HepG2 (cell line): ENCODE results near the gene CAB39. TPM values are rescaled to one million over a fixed set of nuclear protein-coding genes. Genes with fewer than 3 reads are reported as not detected.
"Not testable (repeated sequence)": the region's sequence is repeated elsewhere in the genome, so short reads cannot be mapped to it uniquely, and the experiment has no call there.

ENCODE experiments used
- ATAC-seq: fragments of 200-7000 bp; cut with Tn5 transposase; 3 replicates; pipeline ENCODE4 v1.9.1; 2020; ENCODE audit warnings: mild to moderate bottlenecking, moderate library complexity
- BruUV-seq: library from RNA; stranded (reverse); fragments of 400-500 nt; replicated peaks from 2 replicates; lab custom pipeline; 2021; lab: Mats Ljungman, UMichigan
- CTCF ChIA-PET: fragments of 300-600 bp; formaldehyde crosslinking; extraction: SDS; loops from one replicate; lab custom pipeline; 2021; ENCODE audit warnings: low total read pairs, inconsistent platforms, low intra/inter-chr PET ratio; lab: Yijun Ruan, JAX
- POLR2A ChIA-PET: fragments of 350-600 bp; sonication (Branson Sonifier 250); formaldehyde crosslinking; loops from one replicate; lab custom pipeline; 2020; ENCODE audit warnings: antibody characterized with exemption, inconsistent platforms; lab: Yijun Ruan, JAX
- DNase-seq: peaks from one replicate; pipeline ENCODE4 v3.0.0-alpha.2; 2015; ENCODE audit warnings: low spot score
- FAIRE-seq: peaks from 3 replicates; lab custom pipeline; 2011; peaks lifted over from hg19 to GRCh38; lab: Jason Lieb, UNC
- H2AFZ ChIP-seq: one replicate; pipeline ENCODE4 v1.6.1; 2011; ENCODE audit warnings: low read length, inconsistent platforms
- H3K27ac ChIP-seq: fragments of 300-600 bp; 3 replicates; pipeline ENCODE4 v1.8.0; 2011; ENCODE audit warnings: mixed run types, mild to moderate bottlenecking, mixed read lengths, low read length, inconsistent platforms; ENCODE audit not compliant: insufficient read depth; ENCODE audit errors: extremely low read length
- H3K27me3 ChIP-seq, 2 experiments: fragments of 200-600 bp in 1 of 2; 2 replicates in 1 of 2; 3 replicates in 1 of 2; pipeline versions ENCODE4 v1.6.0 to v1.8.0; 2011; ENCODE audit warnings: low read length in 2 of 2, mild to moderate bottlenecking in 2 of 2, moderate library complexity in 2 of 2, inconsistent platforms in 1 of 2; ENCODE audit not compliant: insufficient read depth in 2 of 2, control insufficient read depth in 1 of 2
- H3K36me3 ChIP-seq, 2 experiments: fragments of 200-600 bp in 1 of 2; replicated peaks in 1 of 2; 2 replicates in 1 of 2; 3 replicates in 1 of 2; pipeline versions ENCODE4 v1.5.1 to v1.8.0; 2011; ENCODE audit warnings: low read length in 2 of 2, inconsistent platforms in 1 of 2; ENCODE audit not compliant: insufficient read depth in 2 of 2, control insufficient read depth in 1 of 2
- H3K4me1 ChIP-seq: 2 replicates; pipeline ENCODE4 v1.5.1; 2012; ENCODE audit warnings: low read length, inconsistent platforms; ENCODE audit not compliant: insufficient read depth
- H3K4me2 ChIP-seq: 2 replicates; pipeline ENCODE4 v1.6.0; 2011; ENCODE audit warnings: low read depth, low read length, inconsistent platforms
- H3K4me3 ChIP-seq, 3 experiments: fragments of 200-600 bp in 1 of 3; sonication (generic), shearing (Covaris generic) in 1 of 3; replicated peaks in 1 of 3; 2 replicates each; pipeline ENCODE4 v1.5.1; 2011 to 2016; ENCODE audit warnings: low read length in 3 of 3, inconsistent platforms in 2 of 3, low read depth in 2 of 3, mild to moderate bottlenecking in 2 of 3, control low read depth in 1 of 3, mixed read lengths in 1 of 3; ENCODE audit not compliant: insufficient read depth in 1 of 3
- H3K79me2 ChIP-seq: one replicate; pipeline ENCODE4 v1.6.1; 2011; ENCODE audit warnings: low read length, inconsistent platforms; ENCODE audit not compliant: insufficient read depth
- H3K9ac ChIP-seq: 2 replicates; pipeline ENCODE4 v1.6.0; 2011; ENCODE audit warnings: mild to moderate bottlenecking, low read depth, low read length, inconsistent platforms; ENCODE audit not compliant: insufficient read depth
- H3K9me3 ChIP-seq: 2 replicates; pipeline ENCODE4 v1.5.1; 2012; ENCODE audit warnings: mild to moderate bottlenecking, low read length
- H4K20me1 ChIP-seq: 2 replicates; pipeline ENCODE4 v1.6.0; 2011; ENCODE audit warnings: inconsistent platforms, mild to moderate bottlenecking, low read length, moderate library complexity; ENCODE audit not compliant: insufficient read depth
- ARNT ChIP-seq: fragments of 450-650 bp; IDR thresholded peaks from 2 replicates; pipeline ENCODE4 v1.6.1; 2017
- ETV6 ChIP-seq: sonication (generic); formaldehyde crosslinking; conservative IDR thresholded peaks from 2 replicates; pipeline ENCODE4 v1.4.0; 2020; ENCODE audit warnings: missing genetic modification reagents
- HOXA5 ChIP-seq: sonication (generic); formaldehyde crosslinking; IDR thresholded peaks from 2 replicates; pipeline ENCODE4 v1.4.0; 2020; ENCODE audit warnings: missing genetic modification reagents
- IKZF1 ChIP-seq: fragments of 450-650 bp; IDR thresholded peaks from 2 replicates; pipeline ENCODE4 v1.7.1; 2016
- IRF9 ChIP-seq: sonication (generic); formaldehyde crosslinking; IDR thresholded peaks from 2 replicates; pipeline ENCODE4 v1.8.0; 2022; ENCODE audit warnings: missing genetic modification reagents, mild to moderate bottlenecking, borderline replicate concordance
- NFIC ChIP-seq: IDR thresholded peaks from 2 replicates; pipeline ENCODE4 v1.6.1; 2012; ENCODE audit warnings: mild to moderate bottlenecking, low read length, inconsistent platforms
- SAP130 ChIP-seq: IDR thresholded peaks from 2 replicates; pipeline ENCODE4 v1.6.1; 2016; ENCODE audit warnings: low read depth
- SRSF4 ChIP-seq: fragments of 200-400 bp; formaldehyde crosslinking; IDR thresholded peaks from one replicate; pipeline ENCODE4 v1.6.1; 2018; ENCODE audit warnings: mild to moderate bottlenecking, low read depth, low read length, moderate library complexity; ENCODE audit not compliant: poor library complexity, severe bottlenecking
- THAP7 ChIP-seq: sonication (generic); formaldehyde crosslinking; IDR thresholded peaks from 2 replicates; pipeline ENCODE4 v1.8.1; 2023; ENCODE audit warnings: mild to moderate bottlenecking, missing genetic modification reagents
- ZBTB8A ChIP-seq: sonication (generic); formaldehyde crosslinking; IDR thresholded peaks from 2 replicates; pipeline ENCODE4 v1.4.0; 2020; ENCODE audit warnings: mild to moderate bottlenecking, low read depth, missing genetic modification reagents, borderline replicate concordance
- ZFP37 ChIP-seq: sonication (generic); formaldehyde crosslinking; IDR thresholded peaks from 2 replicates; pipeline ENCODE4 v1.4.0; 2020; ENCODE audit warnings: missing genetic modification reagents, borderline replicate concordance
- ZNF234 ChIP-seq: sonication (generic); formaldehyde crosslinking; conservative IDR thresholded peaks from 2 replicates; pipeline ENCODE4 v1.5.1; 2020; ENCODE audit warnings: mild to moderate bottlenecking, missing genetic modification reagents
- ZNF263 ChIP-seq: sonication (generic); formaldehyde crosslinking; IDR thresholded peaks from 2 replicates; pipeline ENCODE4 v1.4.0; 2020; ENCODE audit warnings: missing genetic modification reagents
- ZNF781 ChIP-seq: sonication (generic); formaldehyde crosslinking; IDR thresholded peaks from 2 replicates; pipeline ENCODE4 v1.5.1; 2020; ENCODE audit warnings: borderline replicate concordance, mild to moderate bottlenecking, missing genetic modification reagents; ENCODE audit errors: not compliant biosample characterization
- WGBS: methylation state at CpG from one replicate; pipeline ENCODE4 v1.1.6; 2017; ENCODE audit warnings: low lambda C conversion rate; 5-methylcytosine and 5-hydroxymethylcytosine counted together
- in situ Hi-C: cut with HindIII; loops from 2 replicates; pipeline ENCODE4 v1.10.0; 2017; ENCODE audit warnings: low pct_unique_long_range_greater_than_20kb; ENCODE audit not compliant: extremely low pct_ligation_motif_present
- intact Hi-C: fragments of 100-400 bp; cut with micrococcal nuclease; formaldehyde crosslinking; loops from one replicate; pipeline ENCODE4 v1.10.0; 2022; ENCODE audit not compliant: unreplicated experiment
- polyA plus RNA-seq, 8 experiments: library from polyadenylated mRNA; depleted of rRNA in 3 of 8; stranded (reverse) in 7 of 8; unstranded in 1 of 8; fragments of >200 nt; fragmentation: Illumina TruSeq in 4 of 8; extraction: Trizol in 4 of 8; gene quantifications; 2 replicates each; pipeline versions ENCODE4 v1.2.1 to v1.2.3, GENCODE V29; 2011 to 2016; ENCODE audit warnings: low read depth in 4 of 8, missing spikeins in 1 of 8, mixed read lengths in 1 of 8; ENCODE audit not compliant: insufficient read depth in 1 of 8
- total RNA-seq, 5 experiments: library from RNA; depleted of rRNA; stranded (reverse); fragments of >200 nt; fragmentation: Illumina TruSeq; extraction: Trizol; gene quantifications; 2 replicates each; pipeline ENCODE4 v1.2.3, GENCODE V29; 2016; ENCODE audit warnings: low read depth in 1 of 5
- TF ChIP-seq, protein P1 (sequence below): sonication (generic); formaldehyde crosslinking; IDR thresholded peaks from 2 replicates; pipeline ENCODE4 v1.5.0; 2020; ENCODE audit warnings: missing genetic modification reagents
- TF ChIP-seq, protein P2 (sequence below): sonication (generic); formaldehyde crosslinking; IDR thresholded peaks from 2 replicates; pipeline ENCODE4 v1.4.0; 2020; ENCODE audit warnings: mild to moderate bottlenecking, missing genetic modification reagents
- TF ChIP-seq, protein P3 (sequence below): sonication (generic); formaldehyde crosslinking; IDR thresholded peaks from 2 replicates; pipeline ENCODE4 v1.5.0; 2020; ENCODE audit warnings: missing genetic modification reagents
- TF ChIP-seq, protein P4 (sequence below): sonication (generic); formaldehyde crosslinking; IDR thresholded peaks from 2 replicates; pipeline ENCODE4 v1.8.0; 2022; ENCODE audit warnings: missing genetic modification reagents, low read depth, mild to moderate bottlenecking, borderline replicate concordance

CAB39 gene
- total and polyA plus RNA-seq, 2 of the 13 experiments (the other 11 are each of a cell fraction or from before 2014, with no cell fraction given) = 19.3 to 45.3 TPM

- peaks cover 3 to 10% of the 10 kb centered on the region in 2 experiments; a peak in 4 of 5 replicates for H3K36me3 ChIP-seq
- CTCF ChIA-PET = no interaction called here
These were observed 10.7 kb downstream of the CAB39 start for GRCh38 chr2:230723363-230723762.

DNA sequence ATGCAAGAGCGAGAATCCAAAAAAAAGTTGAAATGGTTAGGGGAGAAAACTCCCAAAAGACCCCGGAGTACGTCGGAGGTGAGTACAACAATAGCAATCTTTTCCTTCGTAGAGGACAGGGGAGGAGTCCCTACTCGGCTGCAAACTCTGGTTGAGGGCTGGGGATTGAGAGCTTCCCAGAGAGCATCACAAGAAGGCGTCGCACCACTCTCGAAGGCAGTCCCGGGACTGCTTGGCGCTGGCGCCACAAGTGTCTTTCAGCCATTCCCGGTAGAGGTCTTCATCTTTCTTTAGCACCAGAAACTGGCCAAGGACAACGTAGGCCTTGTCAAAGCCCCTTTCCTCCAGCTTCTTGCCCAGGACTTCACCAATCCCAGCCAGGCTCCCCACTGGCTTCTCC lies 12.3 kb downstream of the CAB39 start:
- in situ Hi-C loops, H3K4me1 ChIP-seq, H3K36me3 ChIP-seq, intact Hi-C loops, CTCF ChIA-PET, H3K9me3 ChIP-seq, H3K27ac ChIP-seq, H3K9ac ChIP-seq, DNase-seq, ATAC-seq, H3K4me3 ChIP-seq, H4K20me1 ChIP-seq, FAIRE-seq, H3K27me3 ChIP-seq, POLR2A ChIA-PET, H2AFZ ChIP-seq, H3K4me2 ChIP-seq: not testable (repeated sequence)
- 98% methylated on average over 14 of the region's 14 CpGs for WGBS
- H3K79me2 ChIP-seq = peaks cover 23% of the 10 kb centered on the region
- TSS peak; percentile 27 for BruUV-seq

More at GRCh38 chr2:230723363-230723762, 10.7 kb downstream of the CAB39 start:
- no peak for TF ChIP-seq THAP7 (CRISPR knock-in tag)
- no peak for TF ChIP-seq ZNF781 (CRISPR knock-in tag)
- no peak for TF ChIP-seq IRF9
- no peak for TF ChIP-seq NFIC
- no peak for TF ChIP-seq ETV6 (CRISPR knock-in tag)
- no peak for TF ChIP-seq SRSF4
- TF ChIP-seq ZFP37 (CRISPR knock-in tag) = no peak
- TF ChIP-seq SAP130 = no peak
- TF ChIP-seq, protein P1, sequence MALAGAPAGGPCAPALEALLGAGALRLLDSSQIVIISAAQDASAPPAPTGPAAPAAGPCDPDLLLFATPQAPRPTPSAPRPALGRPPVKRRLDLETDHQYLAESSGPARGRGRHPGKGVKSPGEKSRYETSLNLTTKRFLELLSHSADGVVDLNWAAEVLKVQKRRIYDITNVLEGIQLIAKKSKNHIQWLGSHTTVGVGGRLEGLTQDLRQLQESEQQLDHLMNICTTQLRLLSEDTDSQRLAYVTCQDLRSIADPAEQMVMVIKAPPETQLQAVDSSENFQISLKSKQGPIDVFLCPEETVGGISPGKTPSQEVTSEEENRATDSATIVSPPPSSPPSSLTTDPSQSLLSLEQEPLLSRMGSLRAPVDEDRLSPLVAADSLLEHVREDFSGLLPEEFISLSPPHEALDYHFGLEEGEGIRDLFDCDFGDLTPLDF (CRISPR knock-in tag) = no peak
- no peak for TF ChIP-seq ZBTB8A
- TF ChIP-seq ARNT = no peak
- TF ChIP-seq, protein P2, sequence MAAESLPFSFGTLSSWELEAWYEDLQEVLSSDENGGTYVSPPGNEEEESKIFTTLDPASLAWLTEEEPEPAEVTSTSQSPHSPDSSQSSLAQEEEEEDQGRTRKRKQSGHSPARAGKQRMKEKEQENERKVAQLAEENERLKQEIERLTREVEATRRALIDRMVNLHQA (CRISPR knock-in tag) = no peak
- TF ChIP-seq ZNF263 (CRISPR knock-in tag) = no peak
- TF ChIP-seq, protein P3, sequence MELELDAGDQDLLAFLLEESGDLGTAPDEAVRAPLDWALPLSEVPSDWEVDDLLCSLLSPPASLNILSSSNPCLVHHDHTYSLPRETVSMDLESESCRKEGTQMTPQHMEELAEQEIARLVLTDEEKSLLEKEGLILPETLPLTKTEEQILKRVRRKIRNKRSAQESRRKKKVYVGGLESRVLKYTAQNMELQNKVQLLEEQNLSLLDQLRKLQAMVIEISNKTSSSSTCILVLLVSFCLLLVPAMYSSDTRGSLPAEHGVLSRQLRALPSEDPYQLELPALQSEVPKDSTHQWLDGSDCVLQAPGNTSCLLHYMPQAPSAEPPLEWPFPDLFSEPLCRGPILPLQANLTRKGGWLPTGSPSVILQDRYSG (CRISPR knock-in tag) = no peak
- TF ChIP-seq IKZF1 = no peak
- TF ChIP-seq ZNF234 (CRISPR knock-in tag) = no peak
- no peak for TF ChIP-seq HOXA5 (CRISPR knock-in tag)
- TF ChIP-seq, protein P4, sequence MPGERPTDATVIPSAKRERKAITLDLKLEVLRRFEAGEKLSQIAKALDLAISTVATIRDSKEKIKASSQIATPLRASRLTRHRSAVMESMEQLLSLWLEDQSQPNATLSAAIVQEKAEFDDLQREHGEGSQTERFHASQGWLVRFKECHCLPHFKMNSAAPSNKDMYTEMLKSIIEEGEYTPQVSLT (CRISPR knock-in tag) = no peak
- H3K27me3 ChIP-seq = no peaks in the 10 kb centered on the region
- 95% methylated on average over 2 of the region's 2 CpGs for WGBS
- H3K4me2 ChIP-seq = no peak overlapping the region
- peaks cover 5% of the 10 kb centered on the region for H4K20me1 ChIP-seq
- H3K4me3 ChIP-seq = no peak overlapping the region
- POLR2A ChIA-PET = no interaction called here
- no TSS peak for BruUV-seq
- FAIRE-seq (no peak), DNase-seq (no peak), ATAC-seq (no peak)
- H3K9ac ChIP-seq = no peak overlapping the region
- in situ Hi-C loops (no loop called here), intact Hi-C loops (no loop called here)
- H3K79me2 ChIP-seq = peaks cover 39% of the 10 kb centered on the region
- no peak overlapping the region for H3K27ac ChIP-seq
- no peaks in the 10 kb centered on the region for H3K9me3 ChIP-seq
- no peak overlapping the region for H2AFZ ChIP-seq
- H3K4me1 ChIP-seq = no peaks in the 10 kb centered on the region
